GM23248 (cell line): Measurements from ENCODE around the gene MSH5. TPM values are rescaled to one million over a fixed set of nuclear protein-coding genes. Genes with fewer than 3 reads are reported as not detected.
A peak's percentile ranks its signal among the peaks of the same experiment; 100 is the strongest.

Experiments used
- DNase-seq: peaks from one replicate; pipeline ENCODE4 v3.0.0-alpha.2; 2015
- H2AFZ ChIP-seq: fragments of 200-600 bp; sonication (generic); 2 replicates; pipeline ENCODE4 v1.6.1; 2016; ENCODE audit warnings: antibody characterized with exemption
- H3F3A ChIP-seq: fragments of 200-600 bp; sonication (generic); 2 replicates; pipeline ENCODE4 v1.6.1; 2016; ENCODE audit warnings: mild to moderate bottlenecking, antibody characterized with exemption, mixed run types; ENCODE audit not compliant: insufficient read depth
- H3K27ac ChIP-seq: fragments of 200-600 bp; sonication (generic); 2 replicates; pipeline ENCODE4 v1.5.1; 2016; ENCODE audit warnings: mild to moderate bottlenecking
- H3K27me3 ChIP-seq: fragments of 200-600 bp; sonication (generic); replicated peaks from 2 replicates; pipeline ENCODE4 v1.6.1; 2016; ENCODE audit warnings: mild to moderate bottlenecking; ENCODE audit not compliant: insufficient read depth
- H3K36me3 ChIP-seq: fragments of 200-600 bp; sonication (generic); 2 replicates; pipeline ENCODE4 v1.6.1; 2016; ENCODE audit warnings: low read depth, mild to moderate bottlenecking
- H3K4me1 ChIP-seq: fragments of 200-600 bp; sonication (generic); 2 replicates; pipeline ENCODE4 v1.6.1; 2016; ENCODE audit warnings: mild to moderate bottlenecking; ENCODE audit not compliant: insufficient read depth
- H3K4me2 ChIP-seq: fragments of 200-600 bp; sonication (generic); one replicate; pipeline ENCODE4 v1.6.1; 2016; ENCODE audit warnings: mild to moderate bottlenecking; ENCODE audit not compliant: unreplicated experiment
- H3K4me3 ChIP-seq: fragments of 200-600 bp; sonication (generic); 2 replicates; pipeline ENCODE4 v1.5.1; 2016; ENCODE audit warnings: mild to moderate bottlenecking
- H3K79me2 ChIP-seq: fragments of 200-600 bp; sonication (generic); 2 replicates; pipeline ENCODE4 v1.6.1; 2016; ENCODE audit warnings: mild to moderate bottlenecking; ENCODE audit not compliant: insufficient read depth
- H3K9ac ChIP-seq: fragments of 200-600 bp; sonication (generic); 2 replicates; pipeline ENCODE4 v1.6.1; 2016; ENCODE audit warnings: mild to moderate bottlenecking
- H3K9me2 ChIP-seq: fragments of 200-600 bp; sonication (generic); 2 replicates; pipeline ENCODE4 v1.6.1; 2016; ENCODE audit warnings: mixed run types, mild to moderate bottlenecking, moderate library complexity; ENCODE audit not compliant: insufficient read depth
- H3K9me3 ChIP-seq: fragments of 200-600 bp; sonication (generic); one replicate; pipeline ENCODE4 v1.6.1; 2017; ENCODE audit warnings: low read depth
- H4K20me1 ChIP-seq: fragments of 200-600 bp; sonication (generic); 2 replicates; pipeline ENCODE4 v1.6.0; 2016; ENCODE audit not compliant: insufficient read depth
- EZH2 ChIP-seq: fragments of 200-600 bp; sonication (generic); IDR thresholded peaks from 2 replicates; pipeline ENCODE4 v1.6.1; 2018; ENCODE audit warnings: antibody characterized with exemption, mild to moderate bottlenecking; ENCODE audit not compliant: insufficient read depth, poor library complexity, severe bottlenecking
- EZH2phosphoT487 ChIP-seq: fragments of 200-600 bp; sonication (generic); IDR thresholded peaks from 2 replicates; pipeline ENCODE4 v1.6.1; 2018; ENCODE audit warnings: antibody characterized with exemption, moderate library complexity, mild to moderate bottlenecking, low read depth; ENCODE audit not compliant: insufficient read depth
- WGBS, 2 experiments: methylation state at CpG; one replicate each; pipeline ENCODE4 v1.1.6; 2015 to 2017; ENCODE audit warnings: low lambda C conversion rate in 2 of 2, low coverage in 1 of 2; ENCODE audit errors: missing lambda C conversion rate in 2 of 2; 5-methylcytosine and 5-hydroxymethylcytosine counted together
- in situ Hi-C: fragments of 300-500 bp; cut with MboI; formaldehyde crosslinking; loops from 2 replicates; pipeline ENCODE4 v1.15.0; 2020
- polyA plus RNA-seq: library from polyadenylated mRNA; unstranded; fragments of >200 nt; fragmentation: Nextera tagmentation; extraction: Ambion mirVana; gene quantifications from 2 replicates; pipeline ENCODE4 v1.2.1, GENCODE V29; 2016
- total RNA-seq: library from RNA; depleted of rRNA; stranded (reverse); fragments of >200 nt; shearing (Covaris generic); gene quantifications from 2 replicates; pipeline ENCODE4 v1.2.3, GENCODE V29; 2014

MSH5 gene
- total and polyA plus RNA-seq, 2 experiments from 2014 or later: 2.9 to 4.3 TPM

DNA sequence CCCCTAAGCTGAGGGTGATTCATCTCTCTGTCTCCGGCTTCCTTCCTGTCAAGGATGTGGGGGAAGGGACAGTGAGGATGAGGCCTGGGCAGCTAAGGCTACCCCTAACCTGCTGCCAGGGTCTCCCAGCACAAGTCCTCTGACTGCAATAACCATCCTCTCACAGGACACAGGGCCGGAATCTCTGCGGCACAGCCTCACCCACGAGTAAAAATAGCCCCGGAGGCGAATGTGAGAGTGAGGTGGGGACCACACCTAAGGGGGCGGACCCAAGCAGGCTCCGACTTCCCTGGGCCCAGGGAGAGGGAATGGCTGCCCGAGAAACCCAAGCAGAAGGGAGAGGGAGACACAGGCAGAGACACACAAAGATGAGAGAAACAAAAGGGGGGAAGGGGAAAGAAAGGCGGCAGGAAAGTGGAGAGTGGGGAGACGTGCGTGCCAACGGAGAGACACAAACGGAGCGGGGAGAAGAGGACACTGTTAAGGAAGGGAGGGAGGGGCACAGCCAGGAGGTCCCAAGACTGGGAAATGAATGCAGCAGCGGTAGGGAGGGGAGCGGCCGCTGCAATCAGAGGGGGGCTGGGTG is 4.9 kb upstream of the MSH5 start:
- H3K79me2 ChIP-seq: peaks cover 58% of the 10 kb centered on the region
- H3K4me2 ChIP-seq: peak overlapping the region; percentile 98
- H3F3A ChIP-seq: peaks cover 72% of the 10 kb centered on the region
- peak overlapping the region; percentile 41 for H2AFZ ChIP-seq
- peak overlapping the region; percentile 87 for H3K27ac ChIP-seq
- no peaks in the 10 kb centered on the region for H3K9me3 ChIP-seq
- H3K9ac ChIP-seq: peak overlapping the region; percentile 95
- H3K27me3 ChIP-seq: no peaks in the 10 kb centered on the region
- TF ChIP-seq EZH2 (no peak), EZH2phosphoT487 (no peak)
- DNase-seq: peak; percentile 82
- in situ Hi-C loops: no loop called here
- H3K36me3 ChIP-seq: peaks cover 33% of the 10 kb centered on the region
- no peaks in the 10 kb centered on the region for H4K20me1 ChIP-seq
- H3K9me2 ChIP-seq: no peaks in the 10 kb centered on the region
- peak overlapping the region; percentile 100 for H3K4me3 ChIP-seq
- H3K4me1 ChIP-seq: peaks cover 45% of the 10 kb centered on the region
- WGBS, 2 experiments: 1% methylated on average over 15 to 18 of the region's 18 CpGs

DNA sequence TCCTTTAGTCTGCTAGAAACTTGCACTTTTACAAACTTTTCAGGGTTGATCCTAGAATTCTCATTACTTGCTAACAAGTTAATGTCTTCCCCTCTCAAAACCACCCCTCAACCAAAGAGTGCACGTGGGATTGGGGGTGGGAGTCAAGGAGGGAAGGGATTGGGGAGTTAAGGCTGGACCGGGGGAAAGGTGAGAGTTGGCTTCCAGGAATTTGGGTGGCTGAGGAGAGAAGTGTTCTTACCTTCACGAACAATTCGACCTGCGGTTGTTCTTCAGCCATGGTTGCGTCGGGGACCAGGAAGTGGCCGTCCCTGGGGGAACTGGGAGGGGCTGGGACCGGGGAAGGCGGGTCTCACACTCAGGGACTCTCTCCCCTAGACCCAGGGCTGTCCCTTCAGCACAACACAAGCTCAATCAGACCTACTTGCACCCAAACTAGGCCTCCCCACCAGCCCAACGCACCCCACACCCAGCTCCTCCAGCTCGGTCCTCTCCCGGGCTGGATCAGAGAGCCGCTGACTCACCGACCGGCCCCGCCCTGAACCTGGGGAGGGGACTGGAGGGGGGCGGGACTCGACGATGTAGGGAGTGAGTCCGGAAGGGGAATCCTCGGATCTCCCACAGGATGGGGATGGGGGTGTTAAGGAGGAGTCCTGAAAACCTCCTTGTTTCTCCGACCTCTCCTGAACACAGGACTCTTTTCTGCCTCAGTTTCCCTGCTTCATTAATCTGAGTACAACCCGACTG is 3.6 kb upstream of the MSH5 start, which contains the start of gene CLIC1:
Gene CLIC1 (minus strand): TSS at position 510 of the 747 bp plus-strand sequence. CDS start 230 bp downstream, at position 280.
- in situ Hi-C loops: no loop called here
- peak within 1 kb of the TSS; percentile 87 for H3K27ac ChIP-seq
- H3K36me3 ChIP-seq: peaks cover 27% of the 10 kb centered on the region
- H3K9ac ChIP-seq: peak within 1 kb of the TSS; percentile 95
- peak; percentile 92 for DNase-seq
- no peak for TF ChIP-seq EZH2phosphoT487
- no peak for TF ChIP-seq EZH2
- 0 to 1% methylated on average over 11 to 24 of the region's 24 CpGs for WGBS, 2 experiments
- peak within 1 kb of the TSS; percentile 98 for H3K4me2 ChIP-seq
- no peaks in the 10 kb centered on the region for H3K9me2 ChIP-seq
- peaks cover 58% of the 10 kb centered on the region for H3K79me2 ChIP-seq
- H3K9me3 ChIP-seq: no peaks in the 10 kb centered on the region
- H3K4me1 ChIP-seq: peaks cover 43% of the 10 kb centered on the region
- H3K27me3 ChIP-seq: no peaks in the 10 kb centered on the region
- H4K20me1 ChIP-seq: no peaks in the 10 kb centered on the region
- peak within 1 kb of the TSS; percentile 100 for H3K4me3 ChIP-seq
- H3F3A ChIP-seq: peaks cover 62% of the 10 kb centered on the region
- H2AFZ ChIP-seq: peak within 1 kb of the TSS; percentile 75

DNA sequence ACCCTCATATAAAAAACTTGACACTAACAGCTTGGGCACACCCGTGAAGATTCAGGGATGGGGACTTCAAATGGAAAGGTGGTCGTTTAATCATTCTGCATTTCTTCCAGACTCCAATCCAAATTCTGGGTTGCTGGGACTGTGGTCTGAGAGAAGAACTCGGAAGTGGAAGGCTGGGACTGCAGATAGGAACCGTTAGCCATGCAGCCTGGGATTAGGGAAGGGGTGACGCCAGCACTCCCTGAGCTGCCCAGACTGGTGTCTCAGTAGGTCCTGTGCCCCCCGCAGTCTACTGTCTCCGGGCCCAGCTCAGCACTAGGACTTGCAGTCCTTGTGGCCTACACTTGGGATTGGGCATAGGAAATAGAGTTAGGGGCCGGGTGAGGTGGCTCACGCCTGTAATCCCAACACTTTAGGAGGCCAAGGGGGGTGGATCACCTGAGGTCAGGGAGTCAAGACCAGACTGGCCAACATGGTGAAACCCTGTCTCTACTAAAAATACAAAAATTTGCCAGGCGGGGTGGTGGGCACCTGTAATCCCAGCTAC is 3.0 kb upstream of the MSH5 start:
- H3F3A ChIP-seq: peaks cover 56% of the 10 kb centered on the region
- H3K4me3 ChIP-seq: peak overlapping the region; percentile 100
- no peaks in the 10 kb centered on the region for H3K9me3 ChIP-seq
- peaks cover 43% of the 10 kb centered on the region for H3K4me1 ChIP-seq
- in situ Hi-C loops: no loop called here
- peak overlapping the region; percentile 98 for H3K4me2 ChIP-seq
- H3K9ac ChIP-seq: peak overlapping the region; percentile 95
- 33 to 39% methylated on average over 10 of the region's 10 CpGs for WGBS, 2 experiments
- H2AFZ ChIP-seq: peak overlapping the region; percentile 75
- H3K27ac ChIP-seq: peak overlapping the region; percentile 87
- no peaks in the 10 kb centered on the region for H3K9me2 ChIP-seq
- no peaks in the 10 kb centered on the region for H4K20me1 ChIP-seq
- no peak for TF ChIP-seq EZH2
- TF ChIP-seq EZH2phosphoT487: no peak
- peaks cover 20% of the 10 kb centered on the region for H3K36me3 ChIP-seq
- peaks cover 58% of the 10 kb centered on the region for H3K79me2 ChIP-seq
- no peaks in the 10 kb centered on the region for H3K27me3 ChIP-seq
- peak; percentile 27 for DNase-seq

DNA sequence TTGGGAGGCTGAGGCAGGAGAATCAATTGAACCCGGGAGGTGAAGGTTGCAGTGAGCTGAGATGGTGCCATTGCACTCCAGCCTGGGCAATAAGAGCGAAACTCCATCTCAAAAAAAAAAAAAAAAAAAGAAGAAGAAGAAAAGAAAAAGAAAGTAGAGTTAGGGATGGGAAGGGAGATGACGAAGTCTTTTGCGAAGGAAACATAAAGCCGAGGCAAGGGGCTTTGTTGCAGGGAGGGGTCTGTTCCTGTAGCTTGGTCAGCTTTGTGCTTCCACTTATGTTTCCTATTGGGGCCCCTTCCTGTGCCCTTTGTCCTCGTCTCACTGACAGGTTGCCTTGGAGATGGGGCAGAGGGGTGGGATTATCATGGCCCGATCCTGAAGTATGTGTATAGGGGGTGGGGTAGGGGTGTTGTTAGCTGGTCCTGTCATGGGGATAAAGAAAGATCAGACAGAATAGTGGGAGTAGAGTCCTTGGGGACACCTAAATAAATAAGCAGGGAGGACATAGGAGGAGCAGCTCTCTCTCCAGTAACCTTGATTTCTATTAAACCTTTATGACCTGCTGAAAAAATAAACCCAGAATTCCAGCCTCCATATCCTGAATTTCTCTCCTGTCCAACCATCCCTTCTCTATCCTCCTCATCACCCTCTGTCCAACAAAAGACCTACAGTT is 2.4 kb upstream of the MSH5 start:
- Histone ChIP-seq H3K4me1 (peaks cover 43% of the 10 kb centered on the region), H3K9me2 (no peaks in the 10 kb centered on the region), H3K27me3 (no peaks in the 10 kb centered on the region), H3K4me2 (peak overlapping the region; percentile 98), H3K79me2 (peaks cover 51% of the 10 kb centered on the region), H3K4me3 (peak overlapping the region; percentile 58), H3F3A (peaks cover 50% of the 10 kb centered on the region), H3K27ac (peak overlapping the region; percentile 87), H2AFZ (peak overlapping the region; percentile 81), H3K9ac (peak overlapping the region; percentile 74), H3K9me3 (no peaks in the 10 kb centered on the region), H3K36me3 (peaks cover 14% of the 10 kb centered on the region), H4K20me1 (no peaks in the 10 kb centered on the region)
- 77 to 79% methylated on average over 5 to 7 of the region's 7 CpGs for WGBS, 2 experiments
- TF ChIP-seq EZH2phosphoT487: no peak
- no peak for TF ChIP-seq EZH2
- DNase-seq: no peak
- in situ Hi-C loops: no loop called here
